Measurements from ENCODE around the gene ANTKMT. TPM values are rescaled to one million over a fixed set of nuclear protein-coding genes. Genes with fewer than 3 reads are reported as not detected.

Gene ANTKMT
- total and polyA plus RNA-seq, 2 of the 4 experiments (the other 2 are of a cell fraction), result 7.3 to 16.2 TPM

DNA sequence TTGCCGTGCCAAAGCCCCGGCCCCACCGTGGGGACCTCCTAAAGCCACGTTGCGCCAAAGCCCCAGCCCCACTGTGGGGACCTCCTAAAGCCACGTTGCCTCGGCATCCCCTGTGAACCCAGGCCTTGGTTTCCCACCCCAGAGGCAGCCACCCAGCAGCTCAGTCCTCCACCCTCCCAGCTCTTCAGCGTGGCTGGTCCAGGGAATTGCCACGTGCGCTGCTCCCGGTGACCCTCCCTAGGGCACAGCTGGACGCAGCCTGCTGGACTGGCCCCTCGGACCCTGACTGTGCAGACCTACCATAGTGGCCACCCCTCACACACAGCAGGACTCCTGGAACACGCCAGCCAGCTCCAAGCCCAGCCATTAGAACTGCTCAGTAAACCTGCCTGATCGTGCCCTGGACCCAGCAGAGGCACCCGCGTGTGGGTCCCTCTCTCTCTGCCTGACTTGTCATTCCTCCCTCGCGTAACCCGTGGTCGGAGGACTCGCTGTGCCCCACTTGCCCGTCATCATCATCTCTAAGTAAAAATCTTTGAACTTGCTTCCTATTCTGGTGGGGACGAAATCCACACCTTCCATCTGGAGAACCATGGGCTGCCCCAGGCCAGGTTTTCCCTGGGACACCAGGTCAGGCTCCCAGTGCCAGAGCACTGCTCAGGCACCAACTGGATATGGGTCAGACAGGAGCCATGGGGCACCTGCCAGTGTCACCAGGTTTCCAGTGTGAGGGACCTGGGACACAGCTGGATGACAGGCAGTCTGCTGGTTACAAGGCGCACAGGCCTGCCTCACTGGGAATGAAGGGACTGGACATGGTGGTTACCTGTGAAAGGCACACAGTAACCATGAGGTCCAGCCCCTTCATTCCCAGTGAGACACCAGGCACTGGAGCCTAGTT lies 14.3 kb downstream of the ANTKMT start:
- no peak overlapping the region for H3K4me3 ChIP-seq (ENCODE audit: insufficient read depth, low read depth, low read length)
- H4K8ac ChIP-seq (ENCODE audit: low read depth in 2 of 2, low read length in 2 of 2), result no peak overlapping the region
- ChIA-PET POLR2A (ENCODE audit: unreplicated experiment) (no interaction called here), CTCF (no interaction called here)
- no peak overlapping the region for H2BK120ac ChIP-seq (ENCODE audit: low read depth, low read length)
- H3K27me3 ChIP-seq (ENCODE audit: control insufficient read depth, insufficient read depth, low read length), result no peaks in the 10 kb centered on the region
- H3K79me1 ChIP-seq (ENCODE audit: low read depth in 1 of 2, low read length in 2 of 2), result peaks cover 7 to 15% of the 10 kb centered on the region in 2 experiments
- peaks cover 5% of the 10 kb centered on the region; the same call in 1 of the 2 replicates for H4K20me1 ChIP-seq (ENCODE audit: insufficient read depth, low read length)
- H3K18ac ChIP-seq (ENCODE audit: low read depth, low read length), result no peak overlapping the region
- H2AK5ac ChIP-seq (ENCODE audit: low read depth, low read length), result no peak overlapping the region
- H2BK5ac ChIP-seq (ENCODE audit: low read depth, low read length, poor library complexity, severe bottlenecking), result no peak overlapping the region
- H3K56ac ChIP-seq (ENCODE audit: extremely low read depth, insufficient read depth, low read length), result no peak overlapping the region
- dilution Hi-C loops (cut with HindIII; ENCODE audit: low sequenced_read_pairs, unreplicated experiment), result no loop called here
- in situ Hi-C loops (cut with MboI; ENCODE audit: low sequenced_read_pairs), result no loop called here
- no peak overlapping the region for H2BK15ac ChIP-seq (ENCODE audit: low read depth, low read length)
- H2AFZ ChIP-seq (replicated peaks; ENCODE audit: low read length, poor library complexity), result no peak overlapping the region
- H3K9me1 ChIP-seq (ENCODE audit: insufficient read depth, low read length), result peaks cover 4% of the 10 kb centered on the region; the same call in 1 of the 2 replicates
- 98% methylated on average over 9 of the region's 25 CpGs; no CpG with 5 or more reads in 1 of the 2 experiments for WGBS, 2 experiments (ENCODE audit: extremely low coverage in 2 of 2, insufficient read length in 1 of 2)
- H3K9ac ChIP-seq (ENCODE audit: low read depth, low read length), result no peak overlapping the region
- ATAC-seq (ENCODE audit: low read depth) (no peak), DNase-seq (no peak)
- no peak overlapping the region for H3K4me2 ChIP-seq (ENCODE audit: low read depth, low read length)
- H3K36me3 ChIP-seq (ENCODE audit: control insufficient read depth, insufficient read depth, low read length), result peaks cover 50% of the 10 kb centered on the region
- H4K5ac ChIP-seq (ENCODE audit: low read depth, low read length), result no peak overlapping the region
- no peak overlapping the region for H3K14ac ChIP-seq (replicated peaks; ENCODE audit: low read depth, low read length)
- H3K23ac ChIP-seq (ENCODE audit: low read depth, low read length), result no peak overlapping the region
- no peak overlapping the region for H2BK20ac ChIP-seq (ENCODE audit: low read depth, low read length)
- H4K91ac ChIP-seq (ENCODE audit: insufficient read depth, low read depth, low read length), result no peak overlapping the region
- H2AK9ac ChIP-seq (replicated peaks; ENCODE audit: low read depth, low read length, poor library complexity), result no peak overlapping the region
- intact Hi-C loops (cut with micrococcal nuclease), result no loop called here
- BruUV-seq (replicated peaks), result no TSS peak
- peaks cover 5% of the 10 kb centered on the region; the same call in 1 of the 2 replicates for H3K4me1 ChIP-seq (ENCODE audit: control insufficient read depth, insufficient read depth, low read length)
- no peak overlapping the region for H3K27ac ChIP-seq (ENCODE audit: insufficient read depth, low read length)
- H3K4ac ChIP-seq (ENCODE audit: low read depth, low read length), result no peak overlapping the region
- H3K9me3 ChIP-seq (ENCODE audit: control insufficient read depth, insufficient read depth, low read length), result no peaks in the 10 kb centered on the region
- TF ChIP-seq SMC3 (IDR thresholded peaks at IDR 0.05; ENCODE audit: low read depth, low read length), result no peak
- no peak for TF ChIP-seq CEBPB (IDR thresholded peaks at IDR 0.05; ENCODE audit: low read depth, low read length)
- no peak for TF ChIP-seq RCOR1 (IDR thresholded peaks at IDR 0.05; ENCODE audit: insufficient replicate concordance, low read length)
- TF ChIP-seq MXI1 (IDR thresholded peaks at IDR 0.05; ENCODE audit: borderline replicate concordance, low read depth, low read length), result no peak
- TF ChIP-seq MAFK (IDR thresholded peaks at IDR 0.05; ENCODE audit: low read depth, low read length), result no peak
- TF ChIP-seq, protein P1, sequence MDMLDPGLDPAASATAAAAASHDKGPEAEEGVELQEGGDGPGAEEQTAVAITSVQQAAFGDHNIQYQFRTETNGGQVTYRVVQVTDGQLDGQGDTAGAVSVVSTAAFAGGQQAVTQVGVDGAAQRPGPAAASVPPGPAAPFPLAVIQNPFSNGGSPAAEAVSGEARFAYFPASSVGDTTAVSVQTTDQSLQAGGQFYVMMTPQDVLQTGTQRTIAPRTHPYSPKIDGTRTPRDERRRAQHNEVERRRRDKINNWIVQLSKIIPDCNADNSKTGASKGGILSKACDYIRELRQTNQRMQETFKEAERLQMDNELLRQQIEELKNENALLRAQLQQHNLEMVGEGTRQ (IDR thresholded peaks at IDR 0.05; ENCODE audit: low read depth, low read length), result no peak
- TF ChIP-seq RFX5 (IDR thresholded peaks at IDR 0.05; ENCODE audit: low read depth, low read length), result no peak
- TF ChIP-seq, protein P2, sequence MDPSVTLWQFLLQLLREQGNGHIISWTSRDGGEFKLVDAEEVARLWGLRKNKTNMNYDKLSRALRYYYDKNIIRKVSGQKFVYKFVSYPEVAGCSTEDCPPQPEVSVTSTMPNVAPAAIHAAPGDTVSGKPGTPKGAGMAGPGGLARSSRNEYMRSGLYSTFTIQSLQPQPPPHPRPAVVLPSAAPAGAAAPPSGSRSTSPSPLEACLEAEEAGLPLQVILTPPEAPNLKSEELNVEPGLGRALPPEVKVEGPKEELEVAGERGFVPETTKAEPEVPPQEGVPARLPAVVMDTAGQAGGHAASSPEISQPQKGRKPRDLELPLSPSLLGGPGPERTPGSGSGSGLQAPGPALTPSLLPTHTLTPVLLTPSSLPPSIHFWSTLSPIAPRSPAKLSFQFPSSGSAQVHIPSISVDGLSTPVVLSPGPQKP (IDR thresholded peaks at IDR 0.05; ENCODE audit: borderline replicate concordance, low read depth, low read length), result no peak
- no peak for TF ChIP-seq NFE2L2 (IDR thresholded peaks at IDR 0.05; ENCODE audit: low read depth, low read length)
- no peak for TF ChIP-seq FOS (IDR thresholded peaks at IDR 0.05; ENCODE audit: low read depth, low read length)
- no peak for TF ChIP-seq BHLHE40 (IDR thresholded peaks at IDR 0.05; ENCODE audit: low read depth, low read length)
- TF ChIP-seq RAD21 (IDR thresholded peaks at IDR 0.05; ENCODE audit: low read length), result no peak
- TF ChIP-seq CHD1 (IDR thresholded peaks at IDR 0.05; ENCODE audit: low read depth, low read length), result no peak
- TF ChIP-seq, protein P3, sequence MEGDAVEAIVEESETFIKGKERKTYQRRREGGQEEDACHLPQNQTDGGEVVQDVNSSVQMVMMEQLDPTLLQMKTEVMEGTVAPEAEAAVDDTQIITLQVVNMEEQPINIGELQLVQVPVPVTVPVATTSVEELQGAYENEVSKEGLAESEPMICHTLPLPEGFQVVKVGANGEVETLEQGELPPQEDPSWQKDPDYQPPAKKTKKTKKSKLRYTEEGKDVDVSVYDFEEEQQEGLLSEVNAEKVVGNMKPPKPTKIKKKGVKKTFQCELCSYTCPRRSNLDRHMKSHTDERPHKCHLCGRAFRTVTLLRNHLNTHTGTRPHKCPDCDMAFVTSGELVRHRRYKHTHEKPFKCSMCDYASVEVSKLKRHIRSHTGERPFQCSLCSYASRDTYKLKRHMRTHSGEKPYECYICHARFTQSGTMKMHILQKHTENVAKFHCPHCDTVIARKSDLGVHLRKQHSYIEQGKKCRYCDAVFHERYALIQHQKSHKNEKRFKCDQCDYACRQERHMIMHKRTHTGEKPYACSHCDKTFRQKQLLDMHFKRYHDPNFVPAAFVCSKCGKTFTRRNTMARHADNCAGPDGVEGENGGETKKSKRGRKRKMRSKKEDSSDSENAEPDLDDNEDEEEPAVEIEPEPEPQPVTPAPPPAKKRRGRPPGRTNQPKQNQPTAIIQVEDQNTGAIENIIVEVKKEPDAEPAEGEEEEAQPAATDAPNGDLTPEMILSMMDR (conservative IDR thresholded peaks at IDR 0.05; ENCODE audit: low read depth, low read length), result no peak
- TF ChIP-seq POLR2A (IDR thresholded peaks at IDR 0.05; ENCODE audit: low read depth, low read length), result no peak

Data from IMR-90 (cell line).